MCF 10A (cell line): ENCODE measurements around the gene S100A8. TPM values are rescaled to one million over a fixed set of nuclear protein-coding genes. Genes with fewer than 3 reads are reported as not detected.
"Not testable (repeated sequence)": the region's sequence is repeated elsewhere in the genome, so short reads cannot be mapped to it uniquely, and the experiment has no call there.

Experiments
- BruUV-seq: library from RNA; stranded (reverse); fragments of 400-500 nt; replicated peaks from 2 replicates; lab custom pipeline; 2021; lab: Mats Ljungman, UMichigan
- CTCF ChIA-PET: fragments of 300-600 bp; sonication (Branson Sonifier 250); formaldehyde crosslinking; extraction: SDS; loops from one replicate; lab custom pipeline; 2021; ENCODE audit warnings: antibody characterized with exemption, inconsistent platforms; lab: Yijun Ruan, JAX
- POLR2A ChIA-PET: fragments of 300-600, 350-650 bp; sonication (Branson Sonifier 250); formaldehyde crosslinking; extraction: SDS; loops from one replicate; lab custom pipeline; 2020; ENCODE audit warnings: antibody characterized with exemption, inconsistent platforms; lab: Yijun Ruan, JAX
- DNase-seq: peaks from one replicate; pipeline ENCODE4 v3.0.0-alpha.2; 2018; ENCODE audit not compliant: unreplicated experiment
- H3K27ac Mint-ChIP-seq: one replicate; pipeline ENCODE4 v1.8.0; 2022; ENCODE audit warnings: mild to moderate bottlenecking, low read depth, mixed read lengths; ENCODE audit not compliant: unreplicated experiment
- H3K27me3 Mint-ChIP-seq: one replicate; pipeline ENCODE4 v1.8.0; 2022; ENCODE audit warnings: mixed read lengths; ENCODE audit not compliant: insufficient read depth, unreplicated experiment
- H3K36me3 Mint-ChIP-seq: one replicate; pipeline ENCODE4 v1.8.0; 2022; ENCODE audit warnings: mild to moderate bottlenecking, moderate library complexity, mixed read lengths; ENCODE audit not compliant: insufficient read depth, unreplicated experiment
- H3K4me1 Mint-ChIP-seq: one replicate; pipeline ENCODE4 v1.8.0; 2022; ENCODE audit warnings: mixed read lengths; ENCODE audit not compliant: insufficient read depth, unreplicated experiment
- H3K4me3 Mint-ChIP-seq: one replicate; pipeline ENCODE4 v1.8.0; 2022; ENCODE audit warnings: mild to moderate bottlenecking, moderate library complexity, mixed read lengths; ENCODE audit not compliant: unreplicated experiment
- H3K9me3 Mint-ChIP-seq: one replicate; pipeline ENCODE4 v1.8.0; 2022; ENCODE audit warnings: mixed read lengths; ENCODE audit not compliant: unreplicated experiment
- intact Hi-C: fragments of 100-400 bp; cut with micrococcal nuclease; formaldehyde crosslinking; loops from 2 replicates; pipeline ENCODE4 v1.14.1; 2022
- total RNA-seq: library from RNA; stranded (reverse); gene quantifications from 2 replicates; pipeline ENCODE4 v1.2.3, GENCODE V29; 2022
- TF ChIP-seq, protein P1 (sequence below): fragments of 200-600 bp; IDR thresholded peaks from one replicate; pipeline ENCODE4 v1.8.0; 2022; ENCODE audit warnings: antibody characterized with exemption, mild to moderate bottlenecking; ENCODE audit not compliant: unreplicated experiment

The S100A8 gene
- total RNA-seq, 1 experiment from 2014 or later: 80.4 TPM

DNA sequence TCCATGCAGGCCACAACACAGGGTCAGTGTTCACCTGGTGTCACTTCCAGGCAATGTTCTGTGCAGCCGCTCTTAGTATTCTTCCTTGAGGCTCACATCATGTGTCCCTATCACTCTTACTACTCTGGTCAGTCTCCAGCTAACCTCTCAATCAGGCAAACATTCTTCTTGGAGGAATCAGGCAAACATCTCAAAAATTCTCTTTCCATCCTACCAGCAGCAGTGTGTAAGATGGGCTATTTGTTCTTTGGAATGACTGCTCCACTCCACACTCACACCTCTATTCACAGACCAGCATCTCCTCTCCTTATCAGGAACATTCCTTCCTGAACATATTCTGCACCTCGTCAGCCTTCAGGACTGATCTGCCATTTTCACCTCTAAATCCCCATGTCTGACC, 29.4 kb upstream of the S100A8 start:
- CTCF ChIA-PET: interaction anchor here (0.7 to 1.3 kb wide), 2 partner anchors 67 to 74 kb away, joined by 4 to 5 read pairs; no protein-coding TSS in a partner anchor
- H3K36me3 Mint-ChIP-seq: no peaks in the 10 kb centered on the region
- H3K27me3 Mint-ChIP-seq: peaks cover 68% of the 10 kb centered on the region
- TF ChIP-seq, protein P1, sequence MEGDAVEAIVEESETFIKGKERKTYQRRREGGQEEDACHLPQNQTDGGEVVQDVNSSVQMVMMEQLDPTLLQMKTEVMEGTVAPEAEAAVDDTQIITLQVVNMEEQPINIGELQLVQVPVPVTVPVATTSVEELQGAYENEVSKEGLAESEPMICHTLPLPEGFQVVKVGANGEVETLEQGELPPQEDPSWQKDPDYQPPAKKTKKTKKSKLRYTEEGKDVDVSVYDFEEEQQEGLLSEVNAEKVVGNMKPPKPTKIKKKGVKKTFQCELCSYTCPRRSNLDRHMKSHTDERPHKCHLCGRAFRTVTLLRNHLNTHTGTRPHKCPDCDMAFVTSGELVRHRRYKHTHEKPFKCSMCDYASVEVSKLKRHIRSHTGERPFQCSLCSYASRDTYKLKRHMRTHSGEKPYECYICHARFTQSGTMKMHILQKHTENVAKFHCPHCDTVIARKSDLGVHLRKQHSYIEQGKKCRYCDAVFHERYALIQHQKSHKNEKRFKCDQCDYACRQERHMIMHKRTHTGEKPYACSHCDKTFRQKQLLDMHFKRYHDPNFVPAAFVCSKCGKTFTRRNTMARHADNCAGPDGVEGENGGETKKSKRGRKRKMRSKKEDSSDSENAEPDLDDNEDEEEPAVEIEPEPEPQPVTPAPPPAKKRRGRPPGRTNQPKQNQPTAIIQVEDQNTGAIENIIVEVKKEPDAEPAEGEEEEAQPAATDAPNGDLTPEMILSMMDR: no peak
- H3K9me3 Mint-ChIP-seq: no peaks in the 10 kb centered on the region
- POLR2A ChIA-PET: no interaction called here
- H3K27ac Mint-ChIP-seq: no peak overlapping the region
- no peaks in the 10 kb centered on the region for H3K4me1 Mint-ChIP-seq
- H3K4me3 Mint-ChIP-seq: no peak overlapping the region
- BruUV-seq: no TSS peak
- DNase-seq: no peak
- intact Hi-C loops: no loop called here

DNA sequence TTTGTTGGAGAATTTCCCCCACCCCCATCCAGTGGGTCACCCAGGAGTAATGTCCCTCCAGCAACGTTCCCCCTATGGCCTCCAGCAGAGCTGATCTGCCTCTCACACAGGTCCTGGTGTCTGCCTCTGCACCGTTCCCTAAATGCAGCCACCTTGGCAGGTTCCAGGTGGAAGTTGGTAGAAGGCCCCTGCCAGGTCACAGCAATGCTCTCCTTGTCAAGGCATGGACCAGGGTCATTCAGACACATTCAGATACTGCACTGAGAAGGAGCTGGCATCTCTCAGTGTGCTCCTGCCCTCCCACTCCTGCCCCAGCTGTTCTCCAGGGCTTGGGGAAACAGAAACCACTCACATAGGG, 28.5 kb upstream of the S100A8 start:
- BruUV-seq, DNase-seq, H3K4me3 Mint-ChIP-seq, H3K36me3 Mint-ChIP-seq, intact Hi-C loops, H3K4me1 Mint-ChIP-seq, H3K27ac Mint-ChIP-seq, H3K9me3 Mint-ChIP-seq: not testable (repeated sequence)
- POLR2A ChIA-PET: interaction anchor here (0.6 kb wide), 1 partner anchor 381 kb away, joined by 3 read pairs; no protein-coding TSS in a partner anchor
- CTCF ChIA-PET: interaction anchor here (1.3 kb wide), 1 partner anchor 75 kb away, joined by 5 read pairs; no protein-coding TSS in a partner anchor
- peaks cover 61% of the 10 kb centered on the region for H3K27me3 Mint-ChIP-seq

DNA sequence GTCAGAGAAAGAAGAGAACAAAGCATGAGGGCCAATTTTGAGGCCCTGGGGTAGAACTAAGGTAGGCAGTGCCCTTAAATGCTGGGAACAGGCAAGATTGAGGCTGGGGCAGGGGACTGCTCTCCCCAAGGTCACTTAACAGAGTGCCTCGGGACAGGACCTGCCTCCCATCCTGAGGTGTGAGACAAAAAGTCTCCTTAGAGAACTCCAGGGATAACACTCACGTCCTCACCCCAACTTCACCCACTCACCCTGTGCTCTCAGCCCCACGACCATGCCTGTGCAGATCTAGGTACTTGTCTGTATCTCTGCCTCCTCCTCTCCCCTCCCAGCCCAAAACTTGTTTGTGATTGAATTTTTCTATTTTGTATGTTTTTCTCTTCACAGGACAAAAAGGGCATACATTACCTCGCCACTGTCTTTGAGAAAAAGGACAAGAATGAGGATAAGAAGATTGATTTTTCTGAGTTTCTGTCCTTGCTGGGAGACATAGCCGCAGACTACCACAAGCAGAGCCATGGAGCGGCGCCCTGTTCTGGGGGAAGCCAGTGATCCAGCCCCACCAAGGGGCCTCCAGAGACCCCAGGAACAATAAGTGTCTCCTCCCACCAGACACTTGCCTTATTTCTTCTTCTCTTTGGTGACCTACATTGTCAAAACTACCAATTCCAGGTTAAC, 28.0 kb upstream of the S100A8 start:
- H3K4me1 Mint-ChIP-seq, POLR2A ChIA-PET, H3K27ac Mint-ChIP-seq, H3K36me3 Mint-ChIP-seq, H3K9me3 Mint-ChIP-seq, BruUV-seq, H3K4me3 Mint-ChIP-seq, DNase-seq, intact Hi-C loops: not testable (repeated sequence)
- CTCF ChIA-PET: interaction anchor here (1.3 kb wide), 1 partner anchor 76 kb away, joined by 5 read pairs; no protein-coding TSS in a partner anchor
- H3K27me3 Mint-ChIP-seq: peaks cover 61% of the 10 kb centered on the region

DNA sequence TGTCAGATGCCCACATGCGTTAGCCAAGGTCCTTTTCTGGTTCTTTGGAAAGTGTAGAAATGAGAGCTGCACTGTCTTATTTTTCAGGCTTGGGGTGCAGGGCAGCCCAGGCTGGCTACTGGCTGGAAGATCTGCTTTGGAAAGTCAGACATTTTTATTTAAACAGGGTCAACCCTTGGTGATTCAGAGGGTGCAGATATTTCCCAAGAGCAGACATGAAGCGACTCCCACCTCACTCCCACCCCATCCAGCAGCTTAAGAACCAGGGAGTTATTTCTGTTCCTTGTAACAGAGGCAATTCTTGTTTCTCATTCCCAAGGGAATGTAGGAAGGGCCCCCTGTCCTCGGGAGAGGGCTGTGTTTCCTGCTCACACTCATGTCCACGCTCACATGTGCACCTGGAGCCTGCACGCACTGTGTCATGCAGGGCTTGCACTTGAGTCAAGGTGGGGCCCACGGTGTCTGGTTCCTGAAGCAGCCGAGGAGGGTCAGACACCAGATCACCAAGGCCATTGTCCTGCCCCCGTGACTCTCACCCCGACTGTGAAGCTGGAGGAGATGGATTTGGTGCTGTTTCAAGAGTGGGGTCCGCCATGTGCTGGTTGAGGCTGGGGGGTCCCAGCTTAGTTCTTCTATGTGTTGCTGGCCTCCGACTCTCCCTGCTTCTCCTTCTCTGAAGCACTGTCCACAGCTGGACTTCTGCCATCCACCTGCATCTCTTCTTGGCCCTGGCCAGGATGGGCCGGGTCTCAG, 26.4 kb upstream of the S100A8 start:
- Mint-ChIP-seq H3K36me3 (no peaks in the 10 kb centered on the region), H3K27ac (no peak overlapping the region), H3K4me1 (no peaks in the 10 kb centered on the region), H3K9me3 (no peaks in the 10 kb centered on the region), H3K27me3 (peaks cover 59% of the 10 kb centered on the region), H3K4me3 (no peak overlapping the region)
- ChIA-PET POLR2A (no interaction called here), CTCF (interaction anchor here (1.3 kb wide), 1 partner anchor 62 kb away, joined by 4 read pairs; no protein-coding TSS in a partner anchor)
- intact Hi-C loops: no loop called here
- no peak for DNase-seq
- TF ChIP-seq, protein P1: no peak
- no TSS peak for BruUV-seq
